Activated naive CD8-positive, alpha-beta T cell treated with anti-CD3 and anti-CD28 coated beads, Interleukin-2, amount 10 ng/mL, durations not matched to agents 7 days and 5 days (primary cell): ENCODE results near the gene B3GAT1. TPM values are rescaled to one million over a fixed set of nuclear protein-coding genes. Genes with fewer than 3 reads are reported as not detected.
"Not testable (repeated sequence)": the region's sequence is repeated elsewhere in the genome, so short reads cannot be mapped to it uniquely, and the experiment has no call there.

Experiments used
- ATAC-seq: fragments of 150-1000 bp; cut with Tn5 transposase; one replicate; pipeline ENCODE4 v1.10.0; 2021; ENCODE audit warnings: low read depth, moderate library complexity
- POLR2A ChIA-PET: fragments of 350-600 bp; sonication (Branson Sonifier 250); formaldehyde crosslinking; loops from one replicate; lab custom pipeline; 2021; ENCODE audit warnings: antibody characterized with exemption; lab: Charles Lee
- DNase-seq: peaks from one replicate; pipeline ENCODE4 v3.0.0; 2021
- H3K27ac Mint-ChIP-seq: one replicate; pipeline ENCODE4 v1.8.0; 2022; ENCODE audit warnings: mild to moderate bottlenecking, mixed read lengths
- H3K27me3 Mint-ChIP-seq: one replicate; pipeline ENCODE4 v1.8.0; 2022; ENCODE audit warnings: mild to moderate bottlenecking, moderate library complexity, mixed read lengths
- H3K36me3 Mint-ChIP-seq: one replicate; pipeline ENCODE4 v1.8.0; 2021; ENCODE audit warnings: mild to moderate bottlenecking, mixed read lengths
- H3K4me1 Mint-ChIP-seq: one replicate; pipeline ENCODE4 v1.8.0; 2021; ENCODE audit warnings: mixed read lengths
- H3K4me3 Mint-ChIP-seq: one replicate; pipeline ENCODE4 v1.8.0; 2022; ENCODE audit warnings: mild to moderate bottlenecking, moderate library complexity, mixed read lengths
- H3K9me3 Mint-ChIP-seq: one replicate; pipeline ENCODE4 v1.8.0; 2021; ENCODE audit warnings: mixed read lengths
- total RNA-seq, 2 experiments: library from RNA; stranded (reverse); gene quantifications; one replicate each; pipeline ENCODE4 v1.2.3, GENCODE V29; 2021

B3GAT1 gene
- total RNA-seq, 2 experiments from 2014 or later, result 0.44 to 0.60 TPM

- ATAC-seq (no peak), DNase-seq (no peak)
- Mint-ChIP-seq H3K27me3 (peaks cover 6% of the 10 kb centered on the region), H3K4me3 (no peak overlapping the region), H3K27ac (no peak overlapping the region), H3K36me3 (no peaks in the 10 kb centered on the region), H3K9me3 (peaks cover under 1% of the 10 kb centered on the region), H3K4me1 (no peaks in the 10 kb centered on the region)
- POLR2A ChIA-PET, result no interaction called here
Measured at GRCh38 chr11:134449713-134450112, 37.7 kb upstream of the B3GAT1 start.

GRCh38 chr11:134449051-134449450 lies 37.0 kb upstream of the B3GAT1 start:
- H3K27ac Mint-ChIP-seq, result no peak overlapping the region
- H3K4me3 Mint-ChIP-seq, result no peak overlapping the region
- ATAC-seq (no peak), DNase-seq (no peak)
- no peaks in the 10 kb centered on the region for H3K36me3 Mint-ChIP-seq
- POLR2A ChIA-PET, result no interaction called here
- H3K9me3 Mint-ChIP-seq, result peaks cover 1% of the 10 kb centered on the region
- H3K27me3 Mint-ChIP-seq, result peaks cover 6% of the 10 kb centered on the region
- H3K4me1 Mint-ChIP-seq, result no peaks in the 10 kb centered on the region

GRCh38 chr11:134447696-134448095 lies 35.7 kb upstream of the B3GAT1 start:
- Mint-ChIP-seq H3K27me3 (peaks cover 6% of the 10 kb centered on the region), H3K4me3 (no peak overlapping the region), H3K36me3 (no peaks in the 10 kb centered on the region), H3K9me3 (peaks cover 2% of the 10 kb centered on the region), H3K27ac (no peak overlapping the region), H3K4me1 (no peaks in the 10 kb centered on the region)
- DNase-seq (no peak), ATAC-seq (no peak)
- POLR2A ChIA-PET, result no interaction called here

- Mint-ChIP-seq H3K27ac (no peak overlapping the region), H3K27me3 (peaks cover 8% of the 10 kb centered on the region), H3K9me3 (peaks cover 2% of the 10 kb centered on the region), H3K4me3 (no peak overlapping the region), H3K4me1 (no peaks in the 10 kb centered on the region), H3K36me3 (no peaks in the 10 kb centered on the region)
- DNase-seq (no peak), ATAC-seq (no peak)
- POLR2A ChIA-PET, result no interaction called here
Measured at GRCh38 chr11:134445601-134446325, 33.7 kb upstream of the B3GAT1 start.

GRCh38 chr11:134444160-134445108 lies 32.4 kb upstream of the B3GAT1 start:
- H3K9me3 Mint-ChIP-seq, H3K4me3 Mint-ChIP-seq, H3K4me1 Mint-ChIP-seq, H3K36me3 Mint-ChIP-seq, ATAC-seq, H3K27ac Mint-ChIP-seq, POLR2A ChIA-PET, DNase-seq: not testable (repeated sequence)
- peaks cover 10% of the 10 kb centered on the region for H3K27me3 Mint-ChIP-seq

GRCh38 chr11:134443246-134443645 lies 31.2 kb upstream of the B3GAT1 start:
- Mint-ChIP-seq H3K9me3 (peaks cover 2% of the 10 kb centered on the region), H3K27me3 (peaks cover 7% of the 10 kb centered on the region), H3K4me1 (no peaks in the 10 kb centered on the region), H3K36me3 (no peaks in the 10 kb centered on the region), H3K27ac (no peak overlapping the region), H3K4me3 (no peak overlapping the region)
- ATAC-seq, result no peak
- DNase-seq, result no peak
- POLR2A ChIA-PET, result no interaction called here

- no peaks in the 10 kb centered on the region for H3K4me1 Mint-ChIP-seq
- no peaks in the 10 kb centered on the region for H3K36me3 Mint-ChIP-seq
- POLR2A ChIA-PET, result no interaction called here
- H3K4me3 Mint-ChIP-seq, result no peak overlapping the region
- peaks cover 2% of the 10 kb centered on the region for H3K9me3 Mint-ChIP-seq
- H3K27me3 Mint-ChIP-seq, result peaks cover 5% of the 10 kb centered on the region
- DNase-seq (no peak), ATAC-seq (no peak)
- H3K27ac Mint-ChIP-seq, result no peak overlapping the region
Measured at GRCh38 chr11:134442246-134442645, 30.2 kb upstream of the B3GAT1 start.

- Mint-ChIP-seq H3K4me1 (no peaks in the 10 kb centered on the region), H3K9me3 (peaks cover 2% of the 10 kb centered on the region), H3K4me3 (no peak overlapping the region), H3K27me3 (peaks cover 5% of the 10 kb centered on the region), H3K36me3 (no peaks in the 10 kb centered on the region), H3K27ac (no peak overlapping the region)
- POLR2A ChIA-PET, result no interaction called here
- DNase-seq (no peak), ATAC-seq (no peak)
Measured at GRCh38 chr11:134441706-134442105, 29.7 kb upstream of the B3GAT1 start.

- Mint-ChIP-seq H3K9me3 (peaks cover 2% of the 10 kb centered on the region), H3K27ac (no peak overlapping the region), H3K36me3 (no peaks in the 10 kb centered on the region), H3K27me3 (peaks cover 5% of the 10 kb centered on the region), H3K4me3 (no peak overlapping the region), H3K4me1 (no peaks in the 10 kb centered on the region)
- DNase-seq (no peak), ATAC-seq (no peak)
- POLR2A ChIA-PET, result no interaction called here
Measured at GRCh38 chr11:134441281-134441680, 29.2 kb upstream of the B3GAT1 start.

GRCh38 chr11:134440851-134441250 lies 28.8 kb upstream of the B3GAT1 start:
- ATAC-seq, result no peak
- Mint-ChIP-seq H3K27ac (no peak overlapping the region), H3K9me3 (peaks cover 2% of the 10 kb centered on the region), H3K4me1 (no peaks in the 10 kb centered on the region), H3K4me3 (no peak overlapping the region), H3K27me3 (peaks cover 5% of the 10 kb centered on the region), H3K36me3 (no peaks in the 10 kb centered on the region)
- POLR2A ChIA-PET, result no interaction called here
- no peak for DNase-seq

GRCh38 chr11:134438542-134439537 lies 26.8 kb upstream of the B3GAT1 start:
- H3K9me3 Mint-ChIP-seq, result no peaks in the 10 kb centered on the region
- no peak for DNase-seq
- no peak overlapping the region for H3K27ac Mint-ChIP-seq
- ATAC-seq, result no peak
- no peaks in the 10 kb centered on the region for H3K36me3 Mint-ChIP-seq
- peaks cover 8% of the 10 kb centered on the region for H3K27me3 Mint-ChIP-seq
- POLR2A ChIA-PET, result no interaction called here
- no peak overlapping the region for H3K4me3 Mint-ChIP-seq
- H3K4me1 Mint-ChIP-seq, result no peaks in the 10 kb centered on the region

GRCh38 chr11:134437821-134438220 lies 25.8 kb upstream of the B3GAT1 start:
- DNase-seq, result no peak
- POLR2A ChIA-PET, result no interaction called here
- ATAC-seq, result no peak
- Mint-ChIP-seq H3K4me1 (no peaks in the 10 kb centered on the region), H3K36me3 (no peaks in the 10 kb centered on the region), H3K4me3 (no peak overlapping the region), H3K27me3 (peaks cover 10% of the 10 kb centered on the region), H3K27ac (no peak overlapping the region), H3K9me3 (no peaks in the 10 kb centered on the region)

GRCh38 chr11:134436781-134437180 lies 24.7 kb upstream of the B3GAT1 start:
- DNase-seq, result no peak
- no peak for ATAC-seq
- Mint-ChIP-seq H3K36me3 (no peaks in the 10 kb centered on the region), H3K4me3 (no peak overlapping the region), H3K27me3 (peaks cover 10% of the 10 kb centered on the region), H3K9me3 (no peaks in the 10 kb centered on the region), H3K4me1 (no peaks in the 10 kb centered on the region), H3K27ac (no peak overlapping the region)
- POLR2A ChIA-PET, result no interaction called here
